HG02759 (cell line): ENCODE data around the gene GMIP.
"Not testable (repeated sequence)": the region's sequence is repeated elsewhere in the genome, so short reads cannot be mapped to it uniquely, and the experiment has no call there.

Experiments
- ATAC-seq: cut with Tn5 transposase; IDR thresholded peaks from one replicate; pipeline ENCODE4 v1.9.1; 2021; ENCODE audit warnings: mild to moderate bottlenecking, moderate library complexity; ENCODE audit not compliant: unreplicated experiment

Gene GMIP, protein sequence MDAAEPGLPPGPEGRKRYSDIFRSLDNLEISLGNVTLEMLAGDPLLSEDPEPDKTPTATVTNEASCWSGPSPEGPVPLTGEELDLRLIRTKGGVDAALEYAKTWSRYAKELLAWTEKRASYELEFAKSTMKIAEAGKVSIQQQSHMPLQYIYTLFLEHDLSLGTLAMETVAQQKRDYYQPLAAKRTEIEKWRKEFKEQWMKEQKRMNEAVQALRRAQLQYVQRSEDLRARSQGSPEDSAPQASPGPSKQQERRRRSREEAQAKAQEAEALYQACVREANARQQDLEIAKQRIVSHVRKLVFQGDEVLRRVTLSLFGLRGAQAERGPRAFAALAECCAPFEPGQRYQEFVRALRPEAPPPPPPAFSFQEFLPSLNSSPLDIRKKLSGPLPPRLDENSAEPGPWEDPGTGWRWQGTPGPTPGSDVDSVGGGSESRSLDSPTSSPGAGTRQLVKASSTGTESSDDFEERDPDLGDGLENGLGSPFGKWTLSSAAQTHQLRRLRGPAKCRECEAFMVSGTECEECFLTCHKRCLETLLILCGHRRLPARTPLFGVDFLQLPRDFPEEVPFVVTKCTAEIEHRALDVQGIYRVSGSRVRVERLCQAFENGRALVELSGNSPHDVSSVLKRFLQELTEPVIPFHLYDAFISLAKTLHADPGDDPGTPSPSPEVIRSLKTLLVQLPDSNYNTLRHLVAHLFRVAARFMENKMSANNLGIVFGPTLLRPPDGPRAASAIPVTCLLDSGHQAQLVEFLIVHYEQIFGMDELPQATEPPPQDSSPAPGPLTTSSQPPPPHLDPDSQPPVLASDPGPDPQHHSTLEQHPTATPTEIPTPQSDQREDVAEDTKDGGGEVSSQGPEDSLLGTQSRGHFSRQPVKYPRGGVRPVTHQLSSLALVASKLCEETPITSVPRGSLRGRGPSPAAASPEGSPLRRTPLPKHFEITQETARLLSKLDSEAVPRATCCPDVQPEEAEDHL

DNA sequence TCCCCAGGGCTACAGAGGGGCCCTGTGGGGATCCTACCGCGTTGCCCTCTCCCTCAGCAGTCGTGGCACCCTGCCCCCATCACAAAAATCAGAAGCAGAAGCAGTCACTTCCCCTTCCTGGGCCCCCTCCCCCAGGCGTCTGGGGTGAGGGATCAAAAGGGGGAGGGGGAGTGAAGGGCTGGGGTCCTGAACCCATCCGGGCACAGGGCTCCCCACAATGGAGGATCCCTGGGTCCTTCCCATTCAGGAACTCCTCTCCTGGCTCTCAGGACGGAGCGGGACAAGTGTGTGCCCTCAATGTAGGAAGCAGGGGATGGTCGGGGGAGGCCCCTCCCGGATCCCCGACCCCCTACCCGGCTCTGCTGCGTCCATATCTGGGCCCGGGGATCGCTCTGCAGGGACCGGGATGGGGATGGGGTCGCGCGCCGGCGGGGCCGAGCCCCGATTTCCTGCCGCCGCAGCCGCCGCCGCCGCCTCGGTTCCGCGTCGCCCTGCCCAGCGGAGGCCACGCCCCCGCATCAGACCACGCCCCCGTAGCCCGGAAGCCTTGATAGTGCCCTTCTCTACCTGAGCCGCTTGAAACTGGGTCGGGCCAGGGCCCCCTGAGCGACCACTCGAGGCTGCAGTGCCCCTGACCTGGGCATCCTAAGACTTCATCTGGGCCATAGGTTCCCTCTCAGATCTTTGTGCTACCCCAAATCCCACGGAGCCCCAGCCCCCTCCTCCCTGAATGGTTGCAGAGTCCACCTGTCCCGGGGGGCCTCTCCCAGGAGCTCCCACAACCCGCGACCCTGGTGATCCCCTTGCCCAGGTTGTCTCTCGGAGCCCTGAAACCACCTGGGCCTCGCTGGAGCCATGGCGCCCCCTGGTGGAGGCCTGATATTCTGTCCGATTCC, at the start of gene GMIP:
GMIP (minus strand) TSS at position 500 of the 896 bp plus-strand sequence; CDS start at position 372, 128 bp downstream.
- peak; percentile 78 for ATAC-seq

DNA sequence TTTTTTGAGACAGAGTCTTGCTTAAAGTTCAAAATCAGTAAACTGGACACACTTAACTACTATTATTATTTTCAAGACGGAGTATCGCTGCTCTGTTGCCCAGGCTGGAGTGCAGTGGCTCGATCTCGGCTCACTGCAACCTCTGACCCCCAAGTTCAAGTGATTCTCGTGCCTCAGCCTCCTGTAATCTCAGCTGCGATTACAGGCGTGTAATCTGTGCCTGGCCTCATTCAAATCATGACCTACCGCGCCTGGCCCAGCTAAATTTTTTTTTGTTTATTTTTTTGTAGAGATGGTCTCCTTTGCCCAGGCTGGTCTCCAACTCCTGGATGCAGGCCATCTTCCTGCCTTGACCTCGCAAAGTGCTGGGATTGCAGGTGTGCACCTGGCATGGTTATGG, 48.2 kb upstream of the GMIP start:
- ATAC-seq, result no peak

DNA sequence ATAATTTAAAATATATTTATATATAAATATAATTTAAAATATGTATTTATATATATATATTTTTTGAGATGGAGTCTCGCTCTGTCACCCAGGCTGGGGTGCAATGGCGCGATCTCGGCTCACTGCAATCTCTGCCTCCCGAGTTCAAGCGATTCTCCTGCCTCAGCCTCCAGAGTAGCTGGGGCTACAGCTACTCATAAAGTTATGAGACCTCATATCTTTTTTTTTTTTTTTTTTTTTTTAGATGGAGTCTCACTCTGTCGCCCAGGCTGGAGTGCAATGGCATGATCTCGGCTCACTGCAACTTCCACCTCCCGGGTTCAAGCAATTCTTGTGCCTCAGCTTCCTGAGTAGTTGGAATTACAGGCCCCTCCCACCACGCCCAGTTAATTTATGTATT, 45.6 kb upstream of the GMIP start:
- not testable (repeated sequence) for ATAC-seq

DNA sequence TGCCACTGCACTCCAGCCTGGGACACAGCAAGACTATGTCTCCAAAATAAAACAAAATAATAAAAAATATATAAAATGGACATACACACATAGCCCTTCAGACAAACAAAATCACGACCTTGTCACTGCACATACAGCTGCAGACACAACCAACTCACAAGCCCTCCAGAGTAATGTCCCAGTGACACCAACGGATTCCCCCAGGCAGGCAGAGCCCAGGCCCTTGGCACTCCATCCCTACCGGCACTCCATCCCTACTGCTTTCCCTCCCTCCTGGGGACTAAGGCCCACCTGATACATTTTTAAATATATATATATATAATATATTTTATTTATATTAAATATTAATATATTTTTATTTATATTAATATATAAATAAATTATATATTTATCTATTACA, 43.6 kb upstream of the GMIP start:
- no peak for ATAC-seq

DNA sequence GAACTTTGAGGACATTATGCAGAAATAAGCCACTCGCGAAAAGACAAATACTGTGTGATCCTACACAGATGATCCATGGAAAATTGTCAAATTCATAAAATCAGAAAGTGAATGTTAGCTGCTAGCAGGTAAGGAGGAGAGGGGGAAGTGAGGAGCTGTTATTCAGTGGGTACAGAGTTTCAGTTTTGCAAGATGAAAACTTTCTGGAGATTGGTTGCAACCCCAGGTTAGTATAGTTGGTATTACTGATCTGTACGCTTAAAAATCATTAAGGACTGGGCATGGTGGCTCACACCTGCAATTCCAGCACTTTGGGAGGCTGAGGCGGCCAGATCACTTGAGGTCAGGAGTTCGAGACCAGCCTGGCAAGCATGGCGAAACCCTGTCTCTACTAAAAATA, 43.1 kb upstream of the GMIP start:
- no peak for ATAC-seq

DNA sequence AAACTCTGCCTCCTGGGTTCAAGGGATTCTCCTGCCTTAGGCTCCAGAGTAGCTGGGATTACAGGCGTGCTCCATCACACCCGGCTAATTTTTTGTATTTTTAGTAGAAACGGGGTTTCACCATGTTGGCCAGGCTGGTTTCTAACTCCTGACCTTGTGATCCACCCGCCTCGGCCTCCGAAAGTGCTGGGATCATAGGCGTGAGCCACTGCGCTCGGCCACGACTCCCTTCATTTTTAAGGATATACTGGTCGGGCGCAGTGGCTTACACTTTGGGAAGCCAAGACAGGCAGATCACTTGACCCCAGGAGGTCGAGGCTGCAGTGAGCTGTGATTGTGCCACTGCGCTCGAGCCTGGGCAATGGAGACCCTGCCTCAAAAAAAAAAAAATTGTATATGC, 42.7 kb upstream of the GMIP start:
- ATAC-seq, result not testable (repeated sequence)

DNA sequence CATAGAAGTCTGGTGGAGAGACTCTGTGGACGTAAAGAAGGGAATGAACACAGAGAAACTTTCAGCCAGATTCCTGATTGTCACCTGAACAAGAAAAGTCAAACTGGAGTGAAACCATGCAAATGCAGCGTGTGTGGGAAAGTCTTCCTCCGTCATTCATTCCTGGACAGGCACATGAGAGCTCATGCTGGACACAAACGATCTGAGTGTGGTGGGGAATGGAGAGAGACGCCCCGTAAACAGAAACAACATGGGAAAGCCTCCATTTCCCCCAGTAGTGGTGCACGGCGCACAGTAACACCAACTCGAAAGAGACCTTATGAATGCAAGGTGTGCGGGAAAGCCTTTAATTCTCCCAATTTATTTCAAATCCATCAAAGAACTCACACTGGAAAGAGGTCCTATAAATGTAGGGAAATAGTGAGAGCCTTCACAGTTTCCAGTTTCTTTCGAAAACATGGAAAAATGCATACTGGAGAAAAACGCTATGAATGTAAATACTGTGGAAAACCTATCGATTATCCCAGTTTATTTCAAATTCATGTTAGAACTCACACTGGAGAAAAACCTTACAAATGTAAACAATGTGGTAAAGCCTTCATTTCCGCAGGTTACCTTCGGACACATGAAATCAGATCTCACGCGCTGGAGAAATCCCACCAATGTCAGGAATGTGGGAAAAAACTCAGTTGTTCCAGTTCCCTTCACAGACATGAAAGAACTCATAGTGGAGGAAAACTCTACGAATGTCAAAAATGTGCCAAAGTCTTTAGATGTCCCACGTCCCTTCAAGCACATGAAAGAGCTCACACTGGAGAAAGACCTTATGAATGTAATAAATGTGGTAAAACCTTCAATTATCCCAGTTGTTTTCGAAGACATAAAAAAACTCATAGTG, 36.0 kb upstream of the GMIP start:
- no peak for ATAC-seq

DNA sequence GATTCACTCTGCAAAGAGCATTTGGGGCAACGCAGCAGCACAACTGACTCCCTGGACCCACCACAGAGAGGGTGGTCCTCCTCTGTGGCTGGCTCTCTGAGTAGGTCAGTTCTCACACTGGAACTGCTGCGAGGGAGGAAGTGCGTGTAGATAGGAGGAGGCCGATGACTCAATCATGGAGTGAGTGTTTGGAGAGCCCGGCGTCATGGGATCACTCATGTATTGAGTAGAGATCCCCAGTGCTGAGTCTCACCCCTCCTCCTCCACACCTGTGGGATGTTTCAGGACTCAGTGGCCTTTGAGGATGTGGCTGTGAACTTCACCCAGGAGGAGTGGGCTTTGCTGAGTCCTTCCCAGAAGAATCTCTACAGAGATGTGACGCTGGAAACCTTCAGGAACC, 34.1 kb upstream of the GMIP start:
- no peak for ATAC-seq

DNA sequence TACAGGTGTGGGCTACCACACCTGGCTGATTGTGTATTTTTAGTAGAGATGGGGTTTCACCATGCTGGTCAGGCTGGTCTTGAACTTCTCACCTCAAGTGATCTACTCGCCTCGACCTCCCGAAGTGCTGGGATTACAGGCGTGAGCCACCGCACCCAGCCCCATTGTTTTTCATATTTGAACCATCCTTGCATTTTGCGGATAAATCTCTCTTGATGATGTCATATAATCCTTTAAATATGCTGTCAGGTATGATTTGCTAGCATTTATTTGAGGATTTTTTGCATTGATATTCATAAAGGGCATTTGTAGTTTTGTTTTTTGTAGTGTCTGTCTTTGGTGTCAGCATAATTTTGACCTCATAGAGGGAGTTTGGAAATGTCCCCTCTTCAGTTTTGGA, 30.9 kb upstream of the GMIP start:
- ATAC-seq, result no peak

DNA sequence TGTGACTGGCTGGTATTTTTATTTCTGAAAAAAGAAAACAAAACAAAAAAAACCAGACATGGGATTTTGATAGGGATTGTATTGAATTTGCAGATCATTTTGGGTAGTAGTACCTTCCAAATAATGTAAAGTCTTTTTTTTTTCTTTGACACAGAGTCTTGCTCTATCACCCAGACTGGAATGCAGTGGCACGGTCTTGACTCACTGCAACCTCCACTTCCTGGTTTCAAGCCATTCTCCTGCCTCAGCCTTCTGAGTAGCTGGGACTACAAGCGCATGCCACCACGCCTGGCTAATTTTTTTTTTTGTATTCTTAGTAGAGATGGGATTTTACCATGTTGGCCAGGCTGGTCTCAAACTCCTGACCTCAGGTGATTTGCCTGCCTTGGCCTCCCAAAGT, 29.4 kb upstream of the GMIP start:
- no peak for ATAC-seq

DNA sequence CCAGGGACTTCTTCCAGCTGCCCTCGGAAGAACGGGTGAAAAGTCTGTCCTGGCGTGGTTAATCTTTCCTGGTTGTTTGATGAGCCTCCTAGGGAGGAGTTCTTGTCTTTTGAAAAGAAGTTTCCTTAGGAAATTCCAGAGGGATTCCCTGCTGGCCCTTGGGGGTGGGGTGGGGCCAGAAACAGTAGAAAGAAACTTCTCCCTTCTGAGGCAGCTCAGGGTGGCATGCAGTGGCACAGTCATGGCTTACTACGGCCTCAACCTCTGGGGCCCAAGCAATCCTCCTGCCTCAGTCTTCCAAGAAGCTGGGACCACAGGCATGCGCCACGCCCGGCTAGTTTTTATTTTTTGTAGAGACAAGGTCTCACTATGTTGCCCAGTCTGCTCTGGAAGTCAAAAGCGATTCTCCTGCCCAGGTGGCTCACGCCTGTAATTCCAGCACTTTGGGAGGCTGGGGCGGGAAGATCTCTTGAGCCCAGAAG, 26.7 kb upstream of the GMIP start:
- no peak for ATAC-seq

DNA sequence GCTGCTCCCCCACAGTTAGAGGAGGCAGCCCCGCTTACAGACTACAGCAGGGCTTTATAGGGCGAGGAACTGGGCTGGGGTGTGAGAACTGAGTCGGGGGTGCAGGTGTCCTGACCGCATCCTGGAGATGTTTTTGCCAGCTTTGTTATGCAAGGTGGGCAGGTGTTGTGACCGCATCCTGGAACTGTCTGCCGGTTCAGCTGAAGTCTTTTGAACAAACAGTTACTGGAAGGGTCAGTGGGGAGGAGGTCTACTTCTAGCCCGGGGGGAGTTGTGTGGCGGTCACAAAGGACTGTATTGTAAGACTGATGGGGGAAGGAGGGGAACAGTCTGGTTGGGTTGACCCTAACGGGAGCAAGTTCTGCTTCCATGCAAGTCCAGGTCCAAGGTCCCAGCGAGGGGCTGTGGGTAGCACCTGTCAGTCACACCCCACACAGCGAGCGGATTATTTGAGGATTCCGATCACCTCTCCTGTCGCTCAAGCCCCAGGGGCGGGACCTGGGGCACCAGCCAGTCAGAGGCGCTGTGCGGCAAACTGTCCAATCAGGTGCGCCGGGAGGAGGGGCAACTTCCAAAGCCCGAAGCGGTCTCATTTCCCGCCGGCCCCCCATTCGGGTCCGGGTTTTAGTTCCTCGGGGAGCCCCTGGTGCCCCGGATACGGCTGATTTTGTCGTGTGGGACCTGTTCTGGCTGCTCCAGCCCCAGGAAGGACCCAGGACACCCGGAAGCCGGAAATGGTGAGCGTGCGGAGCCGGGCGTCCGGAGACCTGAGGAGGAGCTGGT, 25.0 kb upstream of the GMIP start, which contains the start of gene ZNF101:
ZNF101 (plus strand) TSS at position 610 of the 783 bp plus-strand sequence; CDS start at position 735, 125 bp downstream.
- peak; percentile 70 for ATAC-seq

DNA sequence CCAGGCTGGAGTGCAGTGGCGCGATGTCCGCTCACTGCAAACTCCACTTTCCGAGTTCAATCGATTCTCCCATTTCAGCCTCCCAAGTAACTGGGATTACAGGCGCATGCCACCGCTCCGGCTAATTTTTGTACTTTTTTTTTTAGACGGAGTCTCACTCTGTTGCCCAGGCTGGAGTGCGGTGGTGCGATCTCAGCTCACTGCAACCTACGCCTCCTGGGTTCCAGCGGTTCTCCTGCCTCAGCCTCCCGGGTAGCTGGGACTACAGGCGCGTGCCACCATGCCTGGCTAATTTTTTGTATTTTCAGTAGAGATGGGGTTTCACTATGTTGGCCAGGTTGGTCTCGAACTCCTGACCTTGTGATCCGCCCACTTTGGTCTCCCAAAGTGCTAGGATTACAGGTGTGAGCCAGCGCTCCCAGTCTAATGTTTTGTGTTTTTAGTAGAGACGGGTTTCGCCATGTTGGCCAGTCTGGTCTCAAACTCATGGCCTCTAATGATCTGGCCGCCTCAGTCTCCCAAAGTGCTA, 22.0 kb upstream of the GMIP start:
- ATAC-seq, result not testable (repeated sequence)

DNA sequence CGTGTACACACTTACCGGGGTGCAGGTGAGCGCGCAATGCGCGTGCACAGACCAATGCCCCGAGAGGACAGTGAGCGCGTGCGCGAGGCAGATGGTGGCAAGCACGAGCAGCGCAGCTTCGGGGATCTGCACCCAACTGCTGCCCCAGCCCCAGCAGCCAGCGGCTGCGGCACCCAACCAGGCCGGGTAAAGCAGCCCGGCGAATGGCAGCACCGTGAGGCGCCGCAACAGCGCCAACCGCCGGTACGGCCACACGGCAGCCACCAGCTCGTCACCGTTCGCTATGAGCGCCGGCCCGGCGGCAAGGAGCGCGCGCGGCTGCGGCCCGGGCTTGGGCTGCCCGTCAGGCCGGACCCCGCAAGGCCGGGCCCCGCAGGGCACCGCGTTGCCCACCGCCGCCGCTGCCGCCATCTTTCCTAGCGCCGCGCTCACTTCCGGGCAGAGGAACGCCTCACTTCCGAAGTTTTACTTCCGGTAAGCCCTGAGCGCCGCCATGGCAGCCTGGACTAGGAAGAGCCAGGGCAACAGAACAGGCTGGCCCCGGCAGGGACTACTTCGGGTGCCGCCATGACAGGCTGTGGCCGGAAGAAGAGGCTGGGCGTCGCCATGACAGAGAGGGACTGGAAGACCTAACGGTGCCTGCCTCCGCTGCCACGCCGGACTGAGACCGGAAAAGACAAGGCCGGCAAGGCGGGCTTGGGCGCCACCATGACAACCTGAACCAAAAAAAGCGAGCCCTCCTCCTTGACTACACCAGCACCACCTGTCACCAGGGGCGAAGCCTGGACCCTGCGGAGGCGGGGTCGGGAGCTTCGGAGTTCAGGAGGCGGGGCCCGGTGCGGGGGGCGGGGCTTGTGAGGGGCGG, 20.0 kb upstream of the GMIP start, which contains the start of gene ATP13A1:
ATP13A1 (minus strand) TSS at position 421 of the 865 bp plus-strand sequence; CDS start at position 411, 10 bp downstream.
- ATAC-seq, result peak; percentile 82

DNA sequence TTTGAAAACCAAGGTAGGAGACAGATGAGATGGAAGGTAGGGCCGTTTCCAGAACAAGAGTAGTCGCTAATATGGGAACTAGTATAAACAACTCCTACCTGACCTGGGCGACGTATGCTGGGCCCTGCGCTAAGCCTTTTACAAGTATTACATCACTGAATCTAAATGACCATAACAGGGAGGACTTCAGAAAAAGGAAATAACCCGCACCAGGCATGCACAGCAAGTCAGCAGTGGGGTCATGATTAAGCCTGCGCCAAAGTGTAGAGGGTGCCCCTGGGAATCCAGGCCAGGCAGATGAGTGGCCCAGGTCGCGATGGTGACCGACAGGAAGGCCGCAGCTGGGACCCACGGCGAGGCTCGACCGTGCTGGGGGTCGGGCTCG, 19.4 kb upstream of the GMIP start:
- ATAC-seq, result no peak

DNA sequence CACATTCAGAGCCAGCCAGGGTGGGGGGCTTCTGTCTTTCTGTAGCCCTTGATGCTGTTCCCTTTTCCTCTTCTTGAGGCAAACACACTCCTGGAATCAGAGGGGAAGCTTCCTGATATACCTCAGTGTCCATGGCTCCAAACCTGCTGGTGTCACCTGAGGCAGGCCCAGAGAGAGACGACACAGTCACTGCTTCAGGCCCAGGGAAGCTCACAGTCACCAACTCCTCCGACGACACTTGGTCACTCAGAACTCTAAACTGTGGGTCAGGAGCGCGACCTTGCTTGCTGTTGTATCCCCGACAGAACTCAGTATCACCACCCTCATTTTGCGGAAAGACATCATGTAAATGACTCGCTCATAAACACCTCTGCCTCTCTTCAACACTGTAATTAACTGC, 18.9 kb upstream of the GMIP start:
- no peak for ATAC-seq

DNA sequence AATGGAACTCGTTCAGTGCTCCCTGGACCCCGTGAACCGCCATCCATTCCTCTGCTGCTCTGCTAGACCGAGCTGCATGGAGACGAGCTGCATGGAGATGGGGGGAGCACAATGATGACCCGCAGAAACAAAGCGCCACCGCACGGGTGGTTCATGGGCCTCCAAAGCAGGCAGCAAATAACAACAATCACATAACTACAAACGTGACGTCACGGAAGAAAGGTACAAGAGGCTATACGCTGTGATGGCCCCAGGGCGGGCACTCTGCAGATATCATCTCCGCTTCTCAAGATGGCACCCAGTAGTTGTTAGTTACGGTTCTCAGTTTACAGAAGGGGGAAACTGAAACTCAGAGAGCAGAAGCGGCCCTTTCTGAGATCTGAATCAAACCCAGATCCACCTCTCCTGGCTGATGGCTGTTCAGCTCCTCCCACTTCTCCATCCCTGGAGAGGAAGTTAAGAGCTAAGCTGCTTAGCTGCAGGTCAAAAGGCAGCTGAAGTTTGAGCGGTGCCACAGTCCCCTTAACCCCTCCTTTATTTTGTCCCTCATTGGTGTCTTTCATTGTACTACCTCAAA, 18.3 kb upstream of the GMIP start:
- ATAC-seq, result peak; percentile 24
